Type B pancreatic cell (in vitro differentiated cells): ENCODE data around the gene UBP1. TPM values are rescaled to one million over a fixed set of nuclear protein-coding genes. Genes with fewer than 3 reads are reported as not detected.
A peak's percentile ranks its signal among the peaks of the same experiment; 100 is the strongest.
"Not testable (repeated sequence)": the region's sequence is repeated elsewhere in the genome, so short reads cannot be mapped to it uniquely, and the experiment has no call there.

Source experiments
- DNase-seq: peaks from one replicate; pipeline ENCODE4 v3.0.0; 2021; ENCODE audit warnings: mixed read lengths; ENCODE audit not compliant: unreplicated experiment; ENCODE audit errors: extremely low spot score
- H3K27ac Mint-ChIP-seq: 2 replicates; pipeline ENCODE4 v1.8.0; 2021; ENCODE audit warnings: mild to moderate bottlenecking, mixed read lengths
- H3K27me3 Mint-ChIP-seq: 2 replicates; pipeline ENCODE4 v1.8.0; 2021; ENCODE audit warnings: mixed read lengths
- H3K36me3 Mint-ChIP-seq: 2 replicates; pipeline ENCODE4 v1.8.0; 2021; ENCODE audit warnings: mixed read lengths
- H3K4me1 Mint-ChIP-seq: one replicate; pipeline ENCODE4 v1.8.0; 2021; ENCODE audit warnings: mixed read lengths; ENCODE audit not compliant: unreplicated experiment
- H3K4me3 Mint-ChIP-seq: 2 replicates; pipeline ENCODE4 v1.8.0; 2021; ENCODE audit warnings: mild to moderate bottlenecking, mixed read lengths
- H3K9me3 Mint-ChIP-seq: 2 replicates; pipeline ENCODE4 v1.8.0; 2021; ENCODE audit warnings: mixed read lengths
- CTCF ChIP-seq: fragments of 200-600 bp; sonication (generic); conservative IDR thresholded peaks from 2 replicates; pipeline ENCODE4 v1.5.0; 2021; ENCODE audit warnings: antibody characterized with exemption, mild to moderate bottlenecking
- total RNA-seq: library from RNA; stranded (reverse); gene quantifications from 2 replicates; pipeline ENCODE4 v1.2.1, GENCODE V29; 2021; ENCODE audit warnings: low replicate concordance

The UBP1 gene
- total RNA-seq, 1 donor from 2014 or later: 68.2 TPM

- Mint-ChIP-seq H3K4me1 (peaks cover 5% of the 10 kb centered on the region), H3K4me3 (no peak overlapping the region), H3K27me3 (no peaks in the 10 kb centered on the region), H3K9me3 (peaks cover 4% of the 10 kb centered on the region), H3K36me3 (peaks cover 24% of the 10 kb centered on the region), H3K27ac (no peak overlapping the region)
- no peak for TF ChIP-seq CTCF
- no peak for DNase-seq
These were observed 13.1 kb upstream of the UBP1 start for GRCh38 chr3:33453331-33453761.

- not testable (repeated sequence) for DNase-seq, H3K27me3 Mint-ChIP-seq, H3K9me3 Mint-ChIP-seq
- H3K36me3 Mint-ChIP-seq: peaks cover 24% of the 10 kb centered on the region
- H3K27ac Mint-ChIP-seq: peak overlapping the region; percentile 80
- peak overlapping the region; percentile 62 for H3K4me3 Mint-ChIP-seq
- peaks cover 10% of the 10 kb centered on the region for H3K4me1 Mint-ChIP-seq
These were observed 11.8 kb upstream of the UBP1 start for GRCh38 chr3:33451994-33452393.

- peak overlapping the region; percentile 90 for H3K27ac Mint-ChIP-seq
- peaks cover 10% of the 10 kb centered on the region for H3K36me3 Mint-ChIP-seq
- no peak for DNase-seq
- H3K4me3 Mint-ChIP-seq: peak overlapping the region; percentile 99
- H3K9me3 Mint-ChIP-seq: peaks cover 4% of the 10 kb centered on the region
- no peaks in the 10 kb centered on the region for H3K27me3 Mint-ChIP-seq
- peak; percentile 36 for TF ChIP-seq CTCF
- H3K4me1 Mint-ChIP-seq: peaks cover 10% of the 10 kb centered on the region
These were observed 7.8 kb upstream of the UBP1 start for GRCh38 chr3:33447958-33448357.

GRCh38 chr3:33447256-33447625 lies 7.0 kb upstream of the UBP1 start:
- not testable (repeated sequence) for H3K27me3 Mint-ChIP-seq, H3K36me3 Mint-ChIP-seq, H3K9me3 Mint-ChIP-seq

GRCh38 chr3:33442190-33442589 lies 2.0 kb upstream of the UBP1 start:
- H3K4me3 Mint-ChIP-seq: peak overlapping the region; percentile 100
- TF ChIP-seq CTCF: no peak
- DNase-seq: no peak
- no peaks in the 10 kb centered on the region for H3K36me3 Mint-ChIP-seq
- peak overlapping the region; percentile 99 for H3K27ac Mint-ChIP-seq
- no peaks in the 10 kb centered on the region for H3K9me3 Mint-ChIP-seq
- peaks cover 20% of the 10 kb centered on the region for H3K4me1 Mint-ChIP-seq
- no peaks in the 10 kb centered on the region for H3K27me3 Mint-ChIP-seq

More at GRCh38 chr3:33447256-33447625, 7.0 kb upstream of the UBP1 start:
- peak overlapping the region; percentile 99 for H3K4me3 Mint-ChIP-seq
- H3K4me1 Mint-ChIP-seq, DNase-seq: not testable (repeated sequence)
- peak overlapping the region; percentile 90 for H3K27ac Mint-ChIP-seq

- peak overlapping the region; percentile 100 for H3K4me3 Mint-ChIP-seq
- H3K36me3 Mint-ChIP-seq: no peaks in the 10 kb centered on the region
- no peak for TF ChIP-seq CTCF
- H3K4me1 Mint-ChIP-seq: peaks cover 27% of the 10 kb centered on the region
- H3K27me3 Mint-ChIP-seq: no peaks in the 10 kb centered on the region
- peak overlapping the region; percentile 99 for H3K27ac Mint-ChIP-seq
- no peaks in the 10 kb centered on the region for H3K9me3 Mint-ChIP-seq
- no peak for DNase-seq
These were observed 1.2 kb upstream of the UBP1 start for GRCh38 chr3:33441225-33441976.
